Hematopoietic multipotent progenitor cell treated with erythropoietin and hydrocortisone succinate and interleukin-3 and kit ligand, for 6 days (in vitro differentiated cells): ENCODE results near the gene RAB20.
"Not testable (repeated sequence)": the region's sequence is repeated elsewhere in the genome, so short reads cannot be mapped to it uniquely, and the experiment has no call there.

Experiments
- DNase-seq: peaks from one replicate; pipeline ENCODE4 v3.0.0-alpha.2; 2015

Gene RAB20

GRCh38 chr13:110575322-110576069, 14.0 kb upstream of the RAB20 start:
- peak; percentile 37 for DNase-seq

GRCh38 chr13:110574161-110574560, 12.6 kb upstream of the RAB20 start:
- DNase-seq: no peak

- DNase-seq: no peak
Observed at GRCh38 chr13:110572778-110573118, 11.2 kb upstream of the RAB20 start.

GRCh38 chr13:110571896-110572777, 10.6 kb upstream of the RAB20 start:
- DNase-seq: no peak

GRCh38 chr13:110570886-110571285, 9.4 kb upstream of the RAB20 start:
- DNase-seq: no peak

GRCh38 chr13:110569962-110570361, 8.4 kb upstream of the RAB20 start:
- not testable (repeated sequence) for DNase-seq

- no peak for DNase-seq
Observed at GRCh38 chr13:110568612-110569011, 7.1 kb upstream of the RAB20 start.

GRCh38 chr13:110566171-110566570, 4.6 kb upstream of the RAB20 start:
- no peak for DNase-seq

- peak; percentile 6 for DNase-seq
Observed at GRCh38 chr13:110565296-110565695, 3.8 kb upstream of the RAB20 start.

GRCh38 chr13:110564472-110564985, 3.0 kb upstream of the RAB20 start:
- no peak for DNase-seq

GRCh38 chr13:110563463-110563774, 1.9 kb upstream of the RAB20 start:
- no peak for DNase-seq

- no peak for DNase-seq
Observed at GRCh38 chr13:110562696-110563462, 1.4 kb upstream of the RAB20 start.

GRCh38 chr13:110562036-110562597, 595 bp upstream of the RAB20 start:
- peak; percentile 49 for DNase-seq

- peak; percentile 15 for DNase-seq
Observed at GRCh38 chr13:110560601-110561343, 750 bp downstream of the RAB20 start.

- no peak for DNase-seq
Observed at GRCh38 chr13:110559986-110560385, 1.5 kb downstream of the RAB20 start.

GRCh38 chr13:110559429-110559943, 2.0 kb downstream of the RAB20 start:
- no peak for DNase-seq

- DNase-seq: no peak
Observed at GRCh38 chr13:110557610-110558305, 3.8 kb downstream of the RAB20 start.

GRCh38 chr13:110557082-110557481, 4.4 kb downstream of the RAB20 start:
- DNase-seq: no peak

GRCh38 chr13:110556224-110556606, 5.3 kb downstream of the RAB20 start:
- no peak for DNase-seq

- DNase-seq: peak; percentile 41
Observed at GRCh38 chr13:110555601-110556223, 5.8 kb downstream of the RAB20 start.

GRCh38 chr13:110554946-110555345, 6.6 kb downstream of the RAB20 start:
- DNase-seq: no peak
